Common myeloid progenitor, CD34-positive (primary cell): ENCODE measurements around the gene RBM34.

Experiments used
- CTCF ChIA-PET: fragments of 350-600 bp; sonication (Branson Sonifier 250); formaldehyde crosslinking; loops from one replicate; lab custom pipeline; 2021; ENCODE audit warnings: antibody characterized with exemption; lab: Charles Lee
- POLR2A ChIA-PET: fragments of 350-600 bp; sonication (Branson Sonifier 250); formaldehyde crosslinking; loops from one replicate; lab custom pipeline; 2021; ENCODE audit warnings: antibody characterized with exemption; lab: Charles Lee
- DNase-seq, 3 donors: peaks; one replicate each; pipeline versions ENCODE4 v3.0.0 to v3.0.0-alpha.2; 2013
- H3K27ac ChIP-seq, 2 experiments: 1 replicate in 1 of 2; 2 replicates in 1 of 2; pipeline ENCODE4 v1.7.0; 2013; ENCODE audit warnings: inconsistent platforms in 2 of 2, low read length in 2 of 2, mild to moderate bottlenecking in 2 of 2, low read depth in 1 of 2, moderate library complexity in 1 of 2; ENCODE audit not compliant: severe bottlenecking in 2 of 2, insufficient read depth in 1 of 2, poor library complexity in 1 of 2
- H3K27me3 ChIP-seq, 5 experiments: replicated peaks in 2 of 5; 1 replicate in 3 of 5; 2 replicates in 2 of 5; pipeline versions ENCODE4 v1.6.1 to v1.7.0; 2013; ENCODE audit warnings: low read length in 4 of 5, mild to moderate bottlenecking in 2 of 5, moderate library complexity in 2 of 5, inconsistent platforms in 1 of 5; ENCODE audit not compliant: insufficient read depth in 5 of 5, control insufficient read depth in 4 of 5
- H3K36me3 ChIP-seq, 4 experiments: 1 replicate in 2 of 4; 2 replicates in 2 of 4; pipeline versions ENCODE4 v1.6.1 to v1.7.0; 2013; ENCODE audit warnings: low read length in 3 of 4, control low read depth in 1 of 4, mild to moderate bottlenecking in 1 of 4; ENCODE audit not compliant: control insufficient read depth in 4 of 4, insufficient read depth in 4 of 4
- H3K4me1 ChIP-seq, 4 experiments: 1 replicate in 3 of 4; 2 replicates in 1 of 4; pipeline versions ENCODE4 v1.6.1 to v1.7.1; 2013; ENCODE audit warnings: low read length in 3 of 4, mild to moderate bottlenecking in 3 of 4, control low read depth in 1 of 4, inconsistent platforms in 1 of 4, moderate library complexity in 1 of 4; ENCODE audit not compliant: control insufficient read depth in 4 of 4, insufficient read depth in 4 of 4; ENCODE audit errors: control extremely low read depth in 1 of 4
- H3K4me3 ChIP-seq, 7 experiments: 1 replicate in 4 of 7; 2 replicates in 3 of 7; pipeline versions ENCODE4 v1.5.1 to v1.7.0; 2013; ENCODE audit warnings: mild to moderate bottlenecking in 7 of 7, low read length in 6 of 7, moderate library complexity in 6 of 7, inconsistent platforms in 2 of 7, low read depth in 2 of 7, control low read depth in 1 of 7; ENCODE audit not compliant: insufficient read depth in 4 of 7, control insufficient read depth in 1 of 7; ENCODE audit errors: extremely low read depth in 1 of 7
- H3K9me3 ChIP-seq, 5 experiments: 1 replicate in 4 of 5; 2 replicates in 1 of 5; pipeline versions ENCODE4 v1.6.1 to v1.7.1; 2013; ENCODE audit warnings: low read length in 4 of 5, mild to moderate bottlenecking in 2 of 5, inconsistent platforms in 1 of 5, low read depth in 1 of 5, moderate library complexity in 1 of 5; ENCODE audit not compliant: control insufficient read depth in 4 of 5, insufficient read depth in 2 of 5; ENCODE audit errors: control extremely low read depth in 1 of 5
- WGBS: methylation state at CpG from one replicate; pipeline ENCODE4 v1.1.5; 2013; ENCODE audit not compliant: insufficient coverage; 5-methylcytosine and 5-hydroxymethylcytosine counted together

The RBM34 gene

GRCh38 chr1:235145639-235146038, 15.4 kb downstream of the RBM34 start:
- Histone ChIP-seq H3K4me1 (no peaks in the 10 kb centered on the region), H3K27ac (no peak overlapping the region), H3K4me3 (no peak overlapping the region), H3K27me3 (no peaks in the 10 kb centered on the region), H3K36me3 (peaks cover 10 to 77% (median 51%) of the 10 kb centered on the region in 4 experiments), H3K9me3 (no peaks in the 10 kb centered on the region)
- ChIA-PET CTCF (interaction anchor here (0.6 to 2.5 kb wide), 3 partner anchors 9 to 11 kb away, joined by 3 to 6 read pairs (median 6); no protein-coding TSS in a partner anchor), POLR2A (interaction anchor here (1.2 kb wide), 1 partner anchor 13 kb away, joined by 3 read pairs; no protein-coding TSS in a partner anchor)
- no peak for DNase-seq
- WGBS, result 100% methylated on average over 4 of the region's 6 CpGs

- CTCF ChIA-PET, result no interaction called here
- Histone ChIP-seq H3K27ac (no peak overlapping the region), H3K9me3 (no peaks in the 10 kb centered on the region), H3K27me3 (no peaks in the 10 kb centered on the region), H3K4me3 (no peak overlapping the region), H3K36me3 (peaks cover 10 to 84% (median 57%) of the 10 kb centered on the region in 4 experiments), H3K4me1 (no peaks in the 10 kb centered on the region)
- no peak for DNase-seq
- POLR2A ChIA-PET, result no interaction called here
- 100% methylated on average over 3 of the region's 4 CpGs for WGBS
Measured at GRCh38 chr1:235142991-235143390, 18.1 kb downstream of the RBM34 start.

DNA sequence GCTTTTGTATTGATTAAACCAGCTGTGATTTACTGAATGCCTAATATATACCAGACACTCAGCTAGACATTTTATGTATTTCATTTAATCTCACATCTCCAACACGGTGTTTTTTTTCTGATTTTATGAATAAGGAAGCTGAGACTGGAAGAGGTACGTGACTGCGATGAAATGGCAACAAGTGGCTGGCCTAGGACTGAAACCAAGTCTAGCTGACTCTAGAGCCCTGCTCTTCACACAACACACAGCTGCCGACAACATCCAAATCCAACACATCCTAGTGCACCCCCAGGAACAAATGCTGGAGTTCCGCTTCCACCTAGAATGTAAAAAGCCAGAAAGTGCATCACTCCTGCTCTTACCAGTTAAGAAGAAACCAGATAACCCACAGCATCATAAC, 21.7 kb downstream of the RBM34 start:
- Histone ChIP-seq H3K36me3 (peaks cover 22 to 80% (median 59%) of the 10 kb centered on the region in 4 experiments), H3K4me1 (no peaks in the 10 kb centered on the region), H3K9me3 (no peaks in the 10 kb centered on the region), H3K27ac (no peak overlapping the region), H3K27me3 (no peaks in the 10 kb centered on the region), H3K4me3 (no peak overlapping the region)
- 100% methylated on average over 1 of the region's 5 CpGs for WGBS
- POLR2A ChIA-PET, result no interaction called here
- CTCF ChIA-PET, result interaction anchor here (0.6 to 2.0 kb wide), 4 partner anchors 11 to 35 kb away, joined by 3 to 7 read pairs (median 4); no protein-coding TSS in a partner anchor
- no peak for DNase-seq

DNA sequence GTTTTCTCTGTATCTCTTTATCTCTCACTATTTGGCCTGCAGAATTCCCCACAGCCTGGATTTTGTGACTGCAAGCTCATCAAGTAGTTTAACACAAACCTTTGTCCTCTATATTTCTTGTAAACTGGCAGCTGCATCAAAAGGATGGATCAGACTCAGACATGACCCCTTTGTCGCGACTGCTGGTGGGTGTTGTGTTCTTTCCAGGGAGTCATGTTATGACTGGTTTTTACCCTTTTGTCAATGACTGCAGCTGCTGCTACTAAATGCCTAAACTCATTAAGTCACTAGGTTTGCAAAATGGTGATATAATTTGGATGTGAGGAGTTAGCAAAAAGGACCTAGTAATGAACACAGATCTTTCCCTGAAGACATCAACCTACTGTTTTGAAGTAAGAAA, 22.2 kb downstream of the RBM34 start:
- CTCF ChIA-PET, result interaction anchor here (1.0 to 2.0 kb wide), 4 partner anchors 12 to 34 kb away, joined by 3 to 7 read pairs (median 4); no protein-coding TSS in a partner anchor
- no peaks in the 10 kb centered on the region for H3K4me1 ChIP-seq
- H3K27me3 ChIP-seq, result no peaks in the 10 kb centered on the region
- DNase-seq, result no peak
- WGBS, result no CpG with 5 or more reads among the region's 2 CpGs
- POLR2A ChIA-PET, result no interaction called here
- no peak overlapping the region for H3K27ac ChIP-seq
- H3K4me3 ChIP-seq, result no peak overlapping the region
- peaks cover 24 to 81% (median 61%) of the 10 kb centered on the region in 4 experiments for H3K36me3 ChIP-seq
- no peaks in the 10 kb centered on the region for H3K9me3 ChIP-seq

- Histone ChIP-seq H3K27ac (no peak overlapping the region), H3K4me3 (no peak overlapping the region), H3K9me3 (no peaks in the 10 kb centered on the region), H3K27me3 (no peaks in the 10 kb centered on the region), H3K36me3 (peaks cover 26 to 73% (median 58%) of the 10 kb centered on the region in 4 experiments), H3K4me1 (no peaks in the 10 kb centered on the region)
- POLR2A ChIA-PET, result no interaction called here
- DNase-seq, result no peak
- CTCF ChIA-PET, result interaction anchor here (1.8 kb wide), 1 partner anchor 31 kb away, joined by 5 read pairs; no protein-coding TSS in a partner anchor
- 93% methylated on average over 4 of the region's 4 CpGs for WGBS
Measured at GRCh38 chr1:235136111-235136510, 24.9 kb downstream of the RBM34 start.

- POLR2A ChIA-PET, result interaction anchor here (0.6 kb wide), 1 partner anchor 12 kb away, joined by 3 read pairs; no protein-coding TSS in a partner anchor
- WGBS, result 96% methylated on average over 8 of the region's 12 CpGs
Measured at GRCh38 chr1:235134171-235134570, 26.9 kb downstream of the RBM34 start.

GRCh38 chr1:235133086-235133485, 28.0 kb downstream of the RBM34 start:
- POLR2A ChIA-PET, result interaction anchor here (0.7 to 1.3 kb wide), 2 partner anchors 13 to 94 kb away, joined by 3 read pairs; no protein-coding TSS in a partner anchor
- Histone ChIP-seq H3K36me3 (peaks cover 24 to 54% (median 40%) of the 10 kb centered on the region in 4 experiments), H3K4me3 (no peak overlapping the region), H3K9me3 (no peaks in the 10 kb centered on the region), H3K27me3 (no peaks in the 10 kb centered on the region), H3K4me1 (peaks cover 0 to 5% (median 3%) of the 10 kb centered on the region in 4 experiments), H3K27ac (no peak overlapping the region)
- 100% methylated on average over 2 of the region's 3 CpGs for WGBS
- no peak for DNase-seq
- CTCF ChIA-PET, result interaction anchor here (0.9 to 1.5 kb wide), 3 partner anchors 11 to 30 kb away, joined by 3 read pairs; no protein-coding TSS in a partner anchor

More at GRCh38 chr1:235134171-235134570, 26.9 kb downstream of the RBM34 start:
- Histone ChIP-seq H3K4me1 (peaks cover 0 to 1% (median under 1%) of the 10 kb centered on the region in 4 experiments), H3K27ac (no peak overlapping the region), H3K36me3 (peaks cover 26 to 63% (median 48%) of the 10 kb centered on the region in 4 experiments), H3K9me3 (no peaks in the 10 kb centered on the region), H3K4me3 (no peak overlapping the region), H3K27me3 (no peaks in the 10 kb centered on the region)
- DNase-seq, result no peak
- CTCF ChIA-PET, result interaction anchor here (1.5 kb wide), 1 partner anchor 29 kb away, joined by 3 read pairs; no protein-coding TSS in a partner anchor
